LoVo (cell line): ENCODE measurements around the gene CAMSAP1.

Source experiments
- DNase-seq: peaks from one replicate; pipeline ENCODE4 v3.0.0-alpha.2; 2016; ENCODE audit warnings: low spot score

The CAMSAP1 gene

DNA sequence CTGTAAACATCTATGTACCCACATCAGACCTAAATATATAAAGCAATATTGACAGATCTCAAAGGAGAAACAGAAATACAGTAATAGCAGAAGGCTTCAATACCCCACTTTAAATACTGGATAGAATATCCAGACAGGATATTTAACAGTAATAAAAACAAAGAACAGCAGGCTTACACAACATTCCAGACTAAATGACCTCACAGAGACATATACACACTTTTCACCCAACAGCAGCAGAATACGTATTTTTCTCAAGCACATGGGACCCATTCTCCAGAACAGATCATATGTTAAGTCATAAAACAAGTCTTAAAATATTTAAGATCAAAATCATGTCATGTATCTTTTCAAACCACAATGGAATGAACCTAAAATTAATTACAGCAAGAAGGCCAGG is 76.8 kb downstream of the CAMSAP1 start:
- no peak for DNase-seq

GRCh38 chr9:135828656-135829055 is 78.7 kb downstream of the CAMSAP1 start:
- no peak for DNase-seq

DNA sequence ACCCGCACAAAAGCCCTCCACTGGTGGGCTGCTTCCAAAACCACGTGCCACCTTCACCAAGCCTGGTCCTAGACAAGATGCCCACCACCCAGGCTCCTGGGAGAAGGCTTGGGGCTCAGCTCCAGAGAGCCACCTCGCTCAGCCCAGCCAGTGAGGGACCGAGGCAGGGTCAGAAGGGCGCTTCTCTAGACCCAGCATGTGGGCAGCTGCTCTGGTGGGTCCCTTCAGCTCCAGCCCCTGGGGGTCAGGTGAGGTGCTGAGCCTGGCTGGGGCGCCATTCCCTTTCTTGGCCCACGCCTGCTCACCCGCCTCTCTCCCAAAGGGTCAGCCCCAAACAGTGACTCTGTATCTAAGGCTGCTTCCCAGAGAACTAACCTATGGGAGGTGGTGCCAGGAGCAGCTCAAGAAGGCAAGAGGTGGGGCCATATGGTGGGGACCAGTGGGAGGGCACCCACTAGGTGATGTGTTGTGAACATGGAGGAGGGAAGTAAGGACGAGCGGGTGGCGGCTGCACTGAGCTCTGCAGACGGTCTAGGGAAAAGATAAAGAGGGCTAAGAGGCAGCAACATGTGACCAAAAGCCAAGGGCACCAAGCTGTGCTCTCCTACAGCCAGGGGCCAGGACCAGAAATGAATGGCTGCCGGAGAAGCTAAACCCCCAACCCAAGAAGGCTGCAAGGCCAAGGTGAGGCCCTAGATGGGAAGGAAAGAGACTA is 79.3 kb downstream of the CAMSAP1 start:
- no peak for DNase-seq

DNA sequence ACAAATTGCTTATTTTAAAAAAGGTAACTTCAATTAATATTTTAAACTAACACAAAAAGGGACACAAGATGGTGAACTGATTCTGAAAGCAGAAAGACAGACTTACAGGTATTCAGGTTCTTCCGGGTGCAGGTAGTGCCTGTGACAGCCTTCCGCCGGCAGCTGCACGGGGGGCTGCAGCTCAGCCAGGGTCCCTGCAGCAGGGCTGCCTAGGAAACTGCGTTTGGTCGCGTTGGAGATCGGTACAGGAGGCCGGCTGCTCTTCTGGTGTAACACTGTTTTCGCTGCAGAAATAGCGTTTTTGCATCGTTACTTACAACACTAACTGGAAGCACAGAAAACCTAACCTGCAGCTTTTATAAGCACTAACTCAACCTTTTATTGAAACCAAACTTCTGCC is 80.0 kb downstream of the CAMSAP1 start:
- no peak for DNase-seq

- DNase-seq, result no peak
These were observed 81.2 kb downstream of the CAMSAP1 start for GRCh38 chr9:135826188-135826545.

DNA sequence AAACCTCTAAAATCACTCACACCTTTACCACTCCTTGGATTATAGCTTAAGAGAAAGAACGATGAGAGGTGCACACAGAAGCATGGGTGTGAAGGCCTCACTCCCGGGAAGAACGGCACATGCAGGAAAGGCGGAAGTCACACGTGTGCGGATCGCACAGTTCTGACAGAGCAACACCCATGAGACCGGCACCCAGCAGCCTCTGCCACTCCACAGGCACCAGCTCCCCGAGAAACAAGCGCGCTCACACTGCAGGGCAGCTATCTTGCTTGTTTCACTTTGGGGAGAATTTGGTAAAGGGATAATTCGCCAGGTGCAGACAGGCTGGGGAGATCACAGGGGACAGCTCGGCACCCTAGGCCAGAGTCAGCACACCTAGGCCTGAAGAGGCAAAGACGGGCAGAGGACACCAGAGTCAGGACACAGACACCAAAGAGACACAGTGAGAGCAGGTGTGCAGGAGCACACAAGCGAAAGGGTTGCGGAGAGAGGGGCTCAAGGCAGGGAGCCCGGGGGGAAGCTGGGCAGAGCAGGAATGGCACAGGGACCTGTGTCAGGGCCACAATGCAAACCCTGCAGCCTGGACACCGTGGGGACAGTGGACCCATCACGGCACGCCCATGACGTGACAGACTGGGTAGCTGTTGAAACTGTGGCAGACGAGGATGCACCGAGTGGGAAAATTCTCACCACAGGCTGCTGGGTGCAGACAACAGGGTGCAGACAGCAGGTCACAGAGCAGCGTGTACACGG is 81.7 kb downstream of the CAMSAP1 start:
- DNase-seq, result no peak

- no peak for DNase-seq
These were observed 84.3 kb downstream of the CAMSAP1 start for GRCh38 chr9:135823036-135823435.

GRCh38 chr9:135822374-135822755 is 85.0 kb downstream of the CAMSAP1 start:
- DNase-seq, result no peak

DNA sequence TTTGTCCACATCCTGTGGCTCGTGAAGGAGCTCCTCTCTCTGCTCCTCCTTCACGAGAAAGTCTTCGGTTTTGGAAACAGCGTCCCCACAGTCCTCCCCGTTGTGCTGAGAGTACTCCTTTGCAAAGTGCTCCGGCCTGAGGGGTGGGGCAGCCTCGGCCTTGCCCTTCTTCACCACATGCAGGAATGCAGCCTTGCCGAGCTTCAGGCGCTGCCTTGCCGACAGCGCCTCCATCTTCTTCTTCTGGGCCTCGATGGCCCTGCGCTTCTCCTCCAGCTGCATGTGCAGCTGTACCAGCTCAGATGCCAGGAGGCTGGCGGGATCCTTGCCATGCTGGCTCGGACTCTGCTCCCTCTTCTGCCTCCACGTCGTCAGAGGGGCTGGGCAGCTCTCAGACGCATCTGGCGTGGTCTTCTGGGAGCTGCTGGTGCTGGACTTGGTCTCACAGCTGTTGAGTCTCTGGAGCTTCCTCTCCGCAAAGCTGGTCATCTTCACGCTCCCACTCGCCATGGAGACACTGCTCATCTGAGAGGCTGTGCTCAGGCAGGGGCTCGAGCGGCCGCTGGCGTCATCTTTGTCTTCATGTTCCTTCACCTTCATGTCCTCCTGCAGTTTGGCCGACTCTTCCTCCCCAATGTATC is 85.5 kb downstream of the CAMSAP1 start:
- no peak for DNase-seq

DNA sequence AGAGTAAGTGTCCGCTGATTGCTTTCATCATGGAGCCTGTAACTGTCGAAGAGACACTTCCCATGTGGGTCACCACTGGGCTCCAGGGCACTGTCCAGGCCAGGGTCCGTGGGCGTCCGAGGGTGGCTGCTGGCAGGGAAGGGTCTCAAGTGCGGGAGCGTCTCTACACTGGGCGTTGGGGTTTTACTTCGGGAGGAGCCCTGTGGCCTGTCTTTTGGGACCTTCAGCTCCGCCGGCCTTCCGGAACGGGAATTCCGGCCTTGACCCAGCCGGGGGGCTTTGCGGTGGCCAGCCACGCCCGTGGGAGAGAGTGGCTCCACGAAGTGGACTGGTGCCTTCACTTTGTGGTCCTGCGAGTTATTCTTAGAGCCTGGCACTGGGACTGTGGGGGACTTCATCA is 86.2 kb downstream of the CAMSAP1 start:
- DNase-seq, result no peak

DNA sequence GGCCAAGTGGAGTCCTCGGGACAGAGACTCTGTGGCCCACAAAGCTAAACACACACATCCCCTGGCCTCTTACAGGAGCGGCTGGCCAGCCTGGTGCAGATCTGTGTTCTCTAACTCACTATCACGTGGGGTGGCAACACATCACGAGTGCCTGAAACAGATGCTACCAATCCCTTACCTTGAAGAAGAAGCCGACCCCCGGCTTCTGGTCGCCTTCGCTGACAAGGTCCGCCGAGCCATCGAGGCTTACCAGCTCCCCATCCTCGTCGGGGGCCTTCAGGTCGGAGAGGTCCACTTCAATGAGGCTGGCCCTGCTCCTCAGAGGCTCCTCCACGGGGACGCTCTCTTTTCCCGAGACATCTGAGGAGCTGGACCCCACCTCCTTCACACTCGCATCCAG is 86.7 kb downstream of the CAMSAP1 start:
- DNase-seq, result no peak

GRCh38 chr9:135819905-135820304 is 87.4 kb downstream of the CAMSAP1 start:
- DNase-seq, result no peak

DNA sequence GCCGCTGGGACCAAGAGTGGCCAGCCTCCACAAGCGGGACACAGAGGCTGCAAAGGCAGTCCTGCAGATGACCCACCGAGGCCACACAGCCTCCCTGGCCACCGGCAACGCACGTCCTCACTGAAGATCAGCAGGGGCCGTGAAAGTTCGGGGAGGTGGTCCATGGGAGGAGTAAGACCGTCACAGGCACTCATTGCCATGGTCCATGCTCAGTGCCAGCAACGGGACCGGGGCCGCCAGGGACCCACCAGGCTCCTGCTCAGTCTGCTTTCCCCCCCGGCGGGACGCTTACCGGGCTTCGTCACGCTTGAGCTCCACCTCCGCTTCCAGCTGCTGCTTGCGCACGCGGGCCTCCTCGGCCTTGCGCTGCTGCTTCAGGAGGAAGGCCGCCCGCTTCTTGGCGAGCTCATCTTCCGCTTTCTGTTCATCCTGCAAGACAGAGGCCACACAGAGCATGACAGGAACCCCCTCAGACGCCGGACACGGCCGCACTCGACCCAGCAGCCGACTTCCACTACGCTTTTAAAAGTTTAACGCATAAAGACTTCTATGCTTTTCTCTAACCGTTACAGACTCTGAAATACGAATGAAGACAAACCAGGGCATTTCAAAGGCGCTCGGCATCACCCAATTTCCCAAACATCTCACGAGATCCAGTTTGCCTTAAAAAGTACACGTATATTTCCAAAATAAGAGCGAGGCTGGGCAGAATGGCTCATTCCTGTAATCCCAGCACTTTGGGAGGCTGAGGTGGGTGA is 88.4 kb downstream of the CAMSAP1 start:
- DNase-seq, result no peak

DNA sequence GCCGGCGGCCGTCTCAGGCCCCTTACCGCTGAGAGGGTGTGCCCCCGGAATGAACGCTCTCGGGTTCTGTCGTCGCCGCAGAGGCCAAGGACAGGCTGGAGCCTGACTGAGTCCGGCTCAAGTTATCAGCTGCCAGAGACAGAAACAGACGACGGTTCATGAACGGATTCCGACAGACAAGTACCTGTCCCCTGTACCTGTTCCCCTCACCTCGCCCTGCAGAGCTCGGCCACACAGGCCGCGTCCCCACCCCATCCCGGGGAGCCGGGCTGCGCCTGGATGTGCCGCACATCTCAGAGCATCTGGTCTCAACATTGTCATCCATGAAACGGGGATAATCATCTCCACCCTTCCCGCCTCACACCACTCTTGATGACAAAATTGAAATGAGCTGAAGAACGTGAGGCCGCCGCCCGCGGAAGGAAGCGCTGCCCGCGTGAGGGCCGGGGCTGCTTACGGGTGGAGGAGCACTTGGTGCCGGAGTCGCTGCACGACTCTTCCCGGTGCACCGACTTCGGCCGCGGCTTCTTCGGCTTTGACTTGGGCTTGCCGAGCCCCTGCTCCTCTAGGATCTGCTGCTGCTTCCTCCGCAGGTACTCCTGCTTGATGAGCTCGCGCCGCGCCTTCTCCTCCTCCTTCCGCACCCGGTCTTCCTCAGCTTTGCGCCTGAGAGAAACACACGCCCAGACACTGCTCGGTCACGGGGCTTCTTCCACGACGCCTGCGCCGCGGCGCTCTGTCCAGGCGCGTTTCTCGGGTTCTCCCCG is 89.2 kb downstream of the CAMSAP1 start:
- DNase-seq, result no peak

- DNase-seq, result no peak
These were observed 90.7 kb downstream of the CAMSAP1 start for GRCh38 chr9:135816651-135816970.

GRCh38 chr9:135815830-135816650 is 91.3 kb downstream of the CAMSAP1 start:
- DNase-seq, result no peak

- no peak for DNase-seq
These were observed 91.9 kb downstream of the CAMSAP1 start for GRCh38 chr9:135815413-135815812.

DNA sequence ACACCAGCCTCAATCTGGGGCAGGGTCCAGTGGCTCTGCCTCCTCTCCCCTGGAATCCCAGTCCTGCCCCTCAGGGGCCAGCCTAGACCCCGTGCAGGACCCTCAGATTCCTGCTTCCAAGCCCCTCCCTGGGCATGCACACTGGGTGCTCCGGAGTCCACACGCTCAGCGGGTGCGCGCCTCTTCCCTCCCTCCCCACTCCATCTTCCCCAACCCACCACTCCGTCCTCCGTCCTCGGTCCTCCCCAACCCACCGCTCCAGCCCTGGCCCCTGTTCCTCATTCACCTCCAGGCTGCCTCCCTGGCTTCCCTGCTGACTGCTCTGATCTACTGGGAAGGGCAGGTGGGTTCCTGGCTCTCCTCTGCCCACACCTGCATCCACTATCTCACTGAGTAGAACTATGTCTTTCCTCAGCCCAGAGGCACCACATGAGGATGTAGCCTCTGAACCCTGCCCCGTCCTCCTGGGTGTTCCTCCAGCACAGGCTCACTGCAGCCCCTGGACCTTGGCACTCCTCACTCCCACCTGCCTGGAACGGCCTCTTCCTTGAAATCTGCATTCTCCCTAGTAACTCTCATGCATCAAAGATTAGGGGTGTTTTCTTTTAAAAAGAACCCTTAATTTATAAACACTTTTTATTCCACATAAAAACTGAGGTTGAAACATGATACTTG is 92.8 kb downstream of the CAMSAP1 start:
- no peak for DNase-seq

GRCh38 chr9:135813671-135814290 is 93.6 kb downstream of the CAMSAP1 start:
- DNase-seq, result no peak

DNA sequence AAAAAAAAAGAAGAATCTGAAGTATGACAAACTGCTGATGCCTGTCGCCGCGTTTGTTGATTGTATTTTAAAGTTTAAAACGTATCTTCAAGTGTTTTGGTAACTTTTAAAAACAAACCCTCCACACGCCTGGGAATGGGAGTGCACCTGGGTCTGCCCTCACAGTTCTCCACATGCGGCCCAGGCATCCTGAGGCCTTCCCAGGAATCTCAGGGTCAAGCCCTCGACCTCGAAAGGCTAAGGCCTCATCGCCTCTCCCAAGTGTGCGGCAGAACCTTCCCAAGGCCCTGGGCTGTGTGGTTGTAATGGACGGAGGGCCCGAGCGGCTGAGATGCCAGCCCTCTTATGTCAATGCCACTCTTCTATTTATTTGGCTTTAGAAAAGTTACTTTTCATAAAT is 94.4 kb downstream of the CAMSAP1 start:
- DNase-seq, result no peak
